ENCODE data around the gene GATB.
"Not testable (repeated sequence)": the region's sequence is repeated elsewhere in the genome, so short reads cannot be mapped to it uniquely, and the experiment has no call there.

GATB gene

DNA sequence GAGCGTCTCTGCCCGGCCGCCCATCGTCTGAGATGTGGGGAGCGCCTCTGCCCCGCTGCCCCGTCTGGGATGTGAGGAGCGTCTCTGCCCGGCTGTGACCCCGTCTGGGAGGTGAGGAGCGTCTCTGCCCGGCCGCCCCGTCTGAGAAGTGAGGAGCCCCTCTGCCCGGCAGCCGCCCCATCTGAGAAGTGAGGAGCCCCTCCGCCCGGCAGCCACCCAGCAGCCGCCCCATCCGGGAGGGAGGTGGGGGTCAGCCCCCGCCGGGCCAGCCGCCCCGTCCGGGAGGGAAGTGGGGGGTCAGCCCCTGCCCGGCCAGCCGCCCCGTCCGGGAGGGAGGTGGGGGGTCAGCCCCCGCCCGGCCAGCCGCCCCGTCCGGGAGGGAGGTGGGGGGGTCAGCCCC lies 29.1 kb downstream of the GATB start:
- DNase-seq (ENCODE audit: low read depth in 2 of 2): not testable (repeated sequence)

DNA sequence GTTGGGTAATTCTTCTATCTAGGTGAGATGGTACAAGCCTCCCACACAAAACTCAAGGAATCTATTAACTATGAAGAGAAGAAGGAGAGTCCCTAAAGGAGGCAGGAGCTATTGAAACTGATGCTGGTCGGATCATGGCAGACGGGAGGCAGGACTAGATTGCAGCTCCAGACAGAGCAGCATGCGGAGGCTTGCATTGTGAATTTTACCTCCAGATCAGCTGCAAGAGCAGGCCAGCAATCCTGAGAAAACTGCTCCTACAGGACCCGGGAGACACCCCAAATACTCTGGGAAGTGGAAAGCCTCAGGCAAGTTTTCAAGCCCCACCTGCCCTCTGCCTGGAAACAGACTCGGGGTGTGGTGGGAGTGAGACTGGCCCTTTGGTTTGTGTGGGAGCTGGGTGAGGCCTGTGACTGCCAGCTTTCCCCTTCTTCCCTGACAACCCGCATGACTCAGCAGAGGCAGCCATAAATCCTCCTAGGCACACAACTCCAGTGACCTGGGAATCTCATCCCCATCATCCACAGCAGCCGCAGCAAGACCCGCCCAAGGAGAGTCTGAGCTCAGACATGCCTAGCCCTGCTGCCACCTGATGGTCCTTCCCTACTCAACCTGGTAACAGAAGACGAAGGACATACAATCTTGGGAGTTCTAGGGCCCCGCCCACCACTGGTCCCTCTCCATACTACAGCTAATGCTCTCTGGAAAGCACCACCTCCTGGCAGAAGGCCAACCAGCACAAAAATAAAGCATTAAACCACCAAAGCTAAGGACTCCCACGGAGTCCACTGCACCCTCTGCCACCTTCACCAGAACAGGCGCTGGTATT lies 30.9 kb downstream of the GATB start:
- DNase-seq (ENCODE audit: low read depth in 2 of 2): no peak

DNA sequence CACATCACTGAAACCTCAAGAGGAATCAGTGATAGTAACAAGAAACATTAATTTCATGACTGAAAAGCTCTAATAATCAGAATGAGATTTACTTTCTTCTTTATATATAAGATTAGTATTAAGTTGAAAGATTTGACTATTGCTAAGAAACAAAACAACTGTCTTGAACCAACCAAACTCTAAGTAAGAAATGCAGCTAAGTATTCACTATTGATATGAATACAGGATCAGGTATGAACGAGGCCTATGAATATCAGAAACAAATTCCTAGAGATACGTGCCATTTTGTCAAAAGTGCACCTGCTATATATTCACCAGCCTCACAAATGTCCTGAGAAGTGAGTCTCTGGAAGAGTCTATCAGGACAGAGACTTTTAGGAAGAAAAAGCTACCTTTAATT lies 32.1 kb downstream of the GATB start:
- no peak for DNase-seq (ENCODE audit: low read depth in 2 of 2)

DNA sequence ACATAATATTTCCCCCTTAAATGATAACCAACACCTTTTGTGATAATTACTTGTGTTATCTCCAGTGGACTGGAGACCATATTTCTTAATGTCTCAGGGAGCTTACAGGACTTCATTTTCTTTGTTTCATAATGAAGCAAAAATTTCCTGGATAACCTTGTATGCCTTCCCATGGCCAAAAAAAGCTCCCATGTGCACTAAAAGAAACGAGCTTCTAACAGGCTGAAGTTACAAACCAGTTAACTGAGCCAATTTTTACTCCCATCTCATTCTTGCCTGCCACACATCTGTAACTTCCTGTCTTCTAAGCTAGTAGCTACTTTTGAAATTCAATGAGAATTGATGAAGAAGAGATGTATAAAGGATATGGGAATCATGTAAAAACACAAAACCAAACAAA lies 32.8 kb downstream of the GATB start:
- DNase-seq (ENCODE audit: low read depth in 2 of 2): no peak

DNA sequence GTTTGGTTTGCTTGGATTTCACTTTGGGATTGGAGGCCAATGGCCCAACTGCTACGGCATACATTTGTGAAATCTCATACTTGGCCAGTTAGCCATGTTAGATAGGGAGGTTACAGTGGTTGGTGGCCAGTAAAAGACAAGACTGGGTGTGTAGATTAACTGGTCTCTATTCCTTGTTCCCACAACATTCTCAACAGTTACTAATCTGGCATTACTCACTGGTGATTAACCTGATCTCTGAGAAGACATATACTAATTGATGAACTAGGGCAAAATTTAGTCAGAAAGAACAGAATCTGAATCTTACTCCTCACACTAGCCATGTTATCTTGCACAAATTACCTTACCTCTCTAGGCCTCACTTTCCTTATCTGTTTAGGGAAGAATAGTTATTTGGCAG lies 33.4 kb downstream of the GATB start:
- DNase-seq (ENCODE audit: low read depth in 2 of 2): no peak

DNA sequence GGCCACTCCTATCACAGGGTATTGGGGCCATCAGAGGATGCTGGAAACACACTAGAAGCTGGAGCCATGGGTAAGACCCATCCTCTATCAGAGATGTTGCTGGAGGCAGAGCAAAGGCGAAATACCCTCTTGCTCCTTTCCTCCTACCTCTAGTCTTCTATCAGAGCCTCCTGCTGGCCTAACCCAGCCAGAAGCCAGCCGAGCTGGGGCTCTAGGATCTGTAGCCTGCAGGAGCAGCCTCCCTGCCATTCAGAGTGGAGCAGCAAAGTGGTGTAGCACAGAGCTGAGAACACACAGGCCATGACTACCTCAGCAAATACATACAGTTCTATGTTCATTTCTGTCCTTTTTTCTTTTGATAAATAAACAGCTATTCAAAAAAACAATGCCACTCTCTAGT lies 35.7 kb downstream of the GATB start:
- DNase-seq (ENCODE audit: low read depth in 2 of 2): no peak

GRCh38 chr4:151721916-151722315 lies 38.9 kb downstream of the GATB start:
- no peak for DNase-seq (ENCODE audit: low read depth in 2 of 2)

DNA sequence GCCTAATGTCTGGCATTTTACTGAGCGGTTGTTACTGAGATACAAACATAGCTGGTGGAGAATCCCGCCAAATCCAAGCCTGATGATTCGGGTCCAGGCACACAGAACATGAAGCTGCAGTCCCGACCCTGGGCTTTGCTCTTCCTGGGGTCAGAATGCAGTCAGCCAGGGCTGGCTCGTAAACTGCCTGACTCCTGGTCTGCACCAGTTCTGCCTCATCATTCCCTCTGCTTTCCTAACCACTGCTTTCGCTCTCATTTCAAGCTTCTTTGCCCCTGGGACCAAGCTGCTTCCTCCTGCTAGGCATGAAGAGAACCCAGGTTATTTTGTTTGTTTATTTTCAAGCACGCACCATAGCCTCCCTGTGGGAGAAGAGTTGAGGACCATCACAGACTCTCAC lies 39.3 kb downstream of the GATB start:
- no peak for DNase-seq (ENCODE audit: low read depth in 2 of 2)

- no peak for DNase-seq (ENCODE audit: low read depth in 2 of 2)
These were observed 40.9 kb downstream of the GATB start for GRCh38 chr4:151719956-151720334.

GRCh38 chr4:151718984-151719955 lies 41.5 kb downstream of the GATB start:
- DNase-seq (ENCODE audit: low read depth in 2 of 2): no peak

DNA sequence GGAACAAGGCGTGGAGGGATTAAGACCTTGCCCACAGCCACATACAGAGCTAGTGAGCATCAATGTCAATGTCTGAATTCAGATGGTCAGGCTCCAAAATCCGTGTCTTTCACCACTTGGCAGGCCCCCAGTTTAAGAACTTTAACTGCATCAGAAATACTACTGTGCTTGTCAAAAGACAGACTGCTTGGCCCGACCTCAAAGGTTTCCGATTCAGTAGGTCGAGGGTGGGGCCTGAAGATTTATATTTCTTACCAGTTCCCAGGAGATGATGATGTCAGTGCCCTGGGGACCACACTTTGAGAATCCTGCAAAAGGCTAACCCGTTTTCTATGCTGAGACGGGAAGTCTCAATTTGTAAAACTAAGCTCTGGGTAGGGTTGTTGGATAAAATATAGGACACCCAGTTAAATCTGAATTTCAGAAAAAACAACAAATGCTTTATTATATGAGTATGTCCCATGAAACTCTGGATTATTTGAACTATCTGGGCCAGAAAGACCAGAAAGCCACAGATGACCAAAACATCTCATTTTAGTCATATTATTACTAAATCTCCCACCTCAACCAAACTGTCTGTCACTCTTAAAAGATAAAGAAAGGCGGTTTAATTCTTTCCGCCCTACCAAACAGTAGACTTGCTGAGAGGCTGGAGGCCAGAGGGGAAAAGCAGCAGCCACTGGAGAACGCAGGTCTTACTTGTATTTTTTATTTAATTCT lies 42.7 kb downstream of the GATB start:
- DNase-seq (ENCODE audit: low read depth in 2 of 2): no peak

GRCh38 chr4:151717314-151717713 lies 43.5 kb downstream of the GATB start:
- DNase-seq (ENCODE audit: low read depth in 2 of 2): no peak

DNA sequence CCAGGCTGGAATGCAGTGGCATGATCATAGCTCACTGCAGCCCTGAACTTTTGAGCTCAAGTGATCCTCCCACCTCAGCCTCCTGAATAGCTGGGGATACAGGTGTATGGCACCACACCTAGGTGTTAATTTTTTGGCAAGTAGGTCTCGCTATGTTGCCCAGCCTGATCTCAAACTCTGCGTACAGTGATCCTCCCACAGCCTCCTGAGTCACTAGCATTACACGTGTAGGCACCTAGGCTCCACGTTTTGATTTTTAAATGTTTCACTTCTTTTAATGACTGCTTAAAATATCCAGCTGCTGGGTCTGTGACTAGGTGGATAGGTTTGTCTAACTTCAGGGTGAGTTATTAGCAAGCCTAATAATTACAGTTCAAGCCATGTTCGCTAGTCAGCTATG lies 44.5 kb downstream of the GATB start:
- DNase-seq (ENCODE audit: low read depth in 2 of 2): no peak

DNA sequence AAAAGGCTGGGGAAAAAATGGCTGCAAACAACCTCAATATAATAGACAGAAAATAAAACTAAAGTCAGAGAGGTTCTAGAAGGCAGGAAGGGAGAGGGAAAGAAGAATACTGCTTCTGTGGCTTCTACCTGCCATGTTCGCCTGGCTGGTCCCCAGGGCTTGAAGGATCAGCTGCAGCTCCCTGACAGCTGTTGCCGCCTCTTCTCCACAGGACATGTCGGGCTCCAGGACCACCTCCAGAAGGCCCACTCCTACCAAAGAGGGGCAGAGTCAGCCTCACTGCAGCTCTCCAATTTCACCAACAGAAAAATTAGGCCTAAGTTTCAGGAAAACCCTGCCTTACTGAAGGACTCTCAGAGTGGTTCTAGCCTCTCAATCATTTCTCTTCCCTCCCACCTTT lies 44.9 kb downstream of the GATB start:
- no peak for DNase-seq (ENCODE audit: low read depth in 2 of 2)

DNA sequence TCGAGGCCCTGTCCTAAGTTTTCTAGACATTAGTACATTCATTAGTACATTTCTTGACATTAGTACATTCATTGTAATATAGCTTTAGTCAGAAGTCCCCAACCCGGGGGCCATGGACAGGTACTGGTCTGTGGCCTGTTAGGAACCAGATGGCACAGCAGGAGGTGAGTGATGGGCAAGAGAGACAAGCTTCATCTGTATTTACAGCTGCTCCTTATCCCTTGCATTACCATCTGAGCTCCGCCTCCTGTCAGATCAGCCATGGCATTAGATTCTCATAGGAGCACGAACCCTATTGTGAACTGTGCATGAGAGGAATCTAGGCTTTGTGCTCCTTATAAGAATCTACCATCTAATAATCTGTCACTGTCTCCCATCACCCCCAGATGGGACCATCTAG lies 48.0 kb downstream of the GATB start:
- DNase-seq (ENCODE audit: low read depth in 2 of 2): no peak

DNA sequence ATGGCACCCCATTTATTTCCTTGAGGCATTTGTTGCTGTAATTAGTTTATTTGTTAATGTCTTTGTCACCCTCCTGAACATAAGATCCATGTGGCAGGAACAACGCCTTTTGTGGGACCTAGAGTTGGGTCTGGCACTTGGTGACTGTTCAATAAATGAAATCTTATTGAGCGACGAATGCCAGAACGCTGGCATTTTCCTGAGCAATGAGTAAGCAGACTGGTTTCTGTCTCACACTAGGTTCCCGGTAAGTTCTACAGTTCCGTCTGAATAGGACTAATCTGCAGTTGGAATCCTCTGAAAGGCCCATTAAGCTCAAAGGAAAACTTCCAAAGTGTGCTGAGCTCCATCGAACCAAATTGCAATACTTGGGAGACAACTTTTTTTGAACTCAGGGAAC lies 49.2 kb downstream of the GATB start:
- no peak for DNase-seq (ENCODE audit: low read depth in 2 of 2)

DNA sequence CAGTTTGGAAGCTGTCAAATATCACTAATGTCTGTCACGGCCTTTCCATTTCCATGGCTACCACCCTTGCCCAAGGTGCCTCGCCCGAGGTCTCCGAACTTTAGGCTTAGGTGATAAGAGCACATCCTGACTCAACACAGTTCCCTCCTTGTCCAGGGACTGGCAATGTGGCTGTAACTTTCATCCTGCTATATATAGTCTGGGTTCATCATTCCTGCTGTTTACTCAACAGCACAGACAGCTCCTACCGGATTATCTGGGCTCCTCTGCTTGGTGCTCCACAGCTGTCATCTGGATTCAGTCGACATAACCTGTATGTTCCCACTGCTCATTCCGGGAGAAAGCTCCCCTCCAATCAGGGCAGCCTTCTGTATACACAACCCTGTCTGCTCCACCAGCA lies 51.2 kb downstream of the GATB start:
- no peak for DNase-seq (ENCODE audit: low read depth in 2 of 2)

DNA sequence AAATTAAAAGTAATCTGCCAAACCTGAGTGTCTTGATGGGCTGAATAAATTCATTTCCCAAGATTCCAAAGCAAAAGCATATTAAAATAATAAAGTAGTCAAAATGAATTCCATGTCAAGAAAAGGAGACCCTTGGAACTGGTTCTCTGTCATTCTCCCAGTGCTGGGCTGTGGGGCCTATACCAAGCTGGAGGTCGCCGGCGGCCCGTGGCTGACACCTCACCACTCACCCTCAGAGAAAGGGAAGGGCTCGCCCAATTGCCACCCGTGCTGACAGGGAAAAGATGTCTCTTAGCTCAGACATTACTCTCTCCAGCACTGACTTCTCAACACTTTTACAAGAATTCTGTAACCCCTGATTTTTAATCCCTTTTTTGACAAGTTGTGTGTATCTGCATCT lies 51.7 kb downstream of the GATB start:
- DNase-seq (ENCODE audit: low read depth in 2 of 2): no peak

GRCh38 chr4:151708100-151708499 lies 52.7 kb downstream of the GATB start:
- no peak for DNase-seq (ENCODE audit: low read depth in 2 of 2)

DNA sequence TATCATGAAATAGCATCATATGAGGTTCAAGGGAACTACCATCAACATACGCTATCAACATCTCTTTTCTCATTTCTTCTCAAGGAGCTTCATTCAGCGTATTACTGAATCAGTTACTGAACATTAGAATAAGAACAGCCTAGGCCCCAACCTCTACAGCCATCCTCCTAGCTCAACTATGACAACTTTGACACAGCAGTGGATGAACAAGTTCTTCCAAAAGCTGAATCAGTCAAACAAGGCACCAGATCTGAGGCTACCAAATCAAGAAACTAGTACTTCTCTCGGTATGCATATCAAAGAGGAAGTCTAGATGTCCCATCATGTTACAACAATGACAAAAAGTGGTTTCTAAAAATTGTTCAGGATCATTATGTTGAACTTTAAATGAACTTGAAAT lies 57.4 kb downstream of the GATB start:
- no peak for DNase-seq (ENCODE audit: low read depth in 2 of 2)

- DNase-seq (ENCODE audit: low read depth in 2 of 2): no peak
These were observed 58.6 kb downstream of the GATB start for GRCh38 chr4:151702256-151702655.

- DNase-seq (ENCODE audit: low read depth in 2 of 2): peak; percentile 13 to 19
These were observed 60.1 kb downstream of the GATB start for GRCh38 chr4:151700566-151701316.
